ENCODE measurements around the gene NECTIN2. TPM values are rescaled to one million over a fixed set of nuclear protein-coding genes. Genes with fewer than 3 reads are reported as not detected.
A peak's percentile ranks its signal among the peaks of the same experiment; 100 is the strongest.

The NECTIN2 gene
- total RNA-seq, 4 donors from 2014 or later = 27.6 to 47.8 (median 41.6) TPM

DNA sequence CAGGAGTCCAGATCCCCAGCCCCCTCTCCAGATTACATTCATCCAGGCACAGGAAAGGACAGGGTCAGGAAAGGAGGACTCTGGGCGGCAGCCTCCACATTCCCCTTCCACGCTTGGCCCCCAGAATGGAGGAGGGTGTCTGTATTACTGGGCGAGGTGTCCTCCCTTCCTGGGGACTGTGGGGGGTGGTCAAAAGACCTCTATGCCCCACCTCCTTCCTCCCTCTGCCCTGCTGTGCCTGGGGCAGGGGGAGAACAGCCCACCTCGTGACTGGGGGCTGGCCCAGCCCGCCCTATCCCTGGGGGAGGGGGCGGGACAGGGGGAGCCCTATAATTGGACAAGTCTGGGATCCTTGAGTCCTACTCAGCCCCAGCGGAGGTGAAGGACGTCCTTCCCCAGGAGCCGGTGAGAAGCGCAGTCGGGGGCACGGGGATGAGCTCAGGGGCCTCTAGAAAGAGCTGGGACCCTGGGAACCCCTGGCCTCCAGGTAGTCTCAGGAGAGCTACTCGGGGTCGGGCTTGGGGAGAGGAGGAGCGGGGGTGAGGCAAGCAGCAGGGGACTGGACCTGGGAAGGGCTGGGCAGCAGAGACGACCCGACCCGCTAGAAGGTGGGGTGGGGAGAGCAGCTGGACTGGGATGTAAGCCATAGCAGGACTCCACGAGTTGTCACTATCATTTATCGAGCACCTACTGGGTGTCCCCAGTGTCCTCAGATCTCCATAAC lies 59.5 kb downstream of the NECTIN2 start, which contains the start of gene APOE:
Gene APOE (plus strand): TSS at position 360 of the 724 bp plus-strand sequence. CDS start 829 bp downstream, outside the sequence.
- Histone ChIP-seq H3K9me3 (no peaks in the 10 kb centered on the region), H3K27me3 (peaks cover 52% of the 10 kb centered on the region), H3K4me3 (peak within 1 kb of the TSS in 1 of 2 donors; percentile 8), H3K36me3 (peaks cover 0 to 29% of the 10 kb centered on the region in 2 donors), H3K27ac (no peak within 1 kb of the TSS), H3K4me1 (peaks cover 0 to 31% (median 4%) of the 10 kb centered on the region in 3 donors)
- 0 to 1% methylated on average over 3 to 13 of the region's 20 CpGs for WGBS, 2 donors (ENCODE audit: low coverage in 1 of 2)
- ATAC-seq = no peak
- TF ChIP-seq POLR2AphosphoS5 (IDR thresholded peaks at IDR 0.05) (no peak), EP300 (IDR thresholded peaks at IDR 0.05) (no peak), POLR2A (IDR thresholded peaks at IDR 0.05) (no peak)
- TF ChIP-seq, protein P1, sequence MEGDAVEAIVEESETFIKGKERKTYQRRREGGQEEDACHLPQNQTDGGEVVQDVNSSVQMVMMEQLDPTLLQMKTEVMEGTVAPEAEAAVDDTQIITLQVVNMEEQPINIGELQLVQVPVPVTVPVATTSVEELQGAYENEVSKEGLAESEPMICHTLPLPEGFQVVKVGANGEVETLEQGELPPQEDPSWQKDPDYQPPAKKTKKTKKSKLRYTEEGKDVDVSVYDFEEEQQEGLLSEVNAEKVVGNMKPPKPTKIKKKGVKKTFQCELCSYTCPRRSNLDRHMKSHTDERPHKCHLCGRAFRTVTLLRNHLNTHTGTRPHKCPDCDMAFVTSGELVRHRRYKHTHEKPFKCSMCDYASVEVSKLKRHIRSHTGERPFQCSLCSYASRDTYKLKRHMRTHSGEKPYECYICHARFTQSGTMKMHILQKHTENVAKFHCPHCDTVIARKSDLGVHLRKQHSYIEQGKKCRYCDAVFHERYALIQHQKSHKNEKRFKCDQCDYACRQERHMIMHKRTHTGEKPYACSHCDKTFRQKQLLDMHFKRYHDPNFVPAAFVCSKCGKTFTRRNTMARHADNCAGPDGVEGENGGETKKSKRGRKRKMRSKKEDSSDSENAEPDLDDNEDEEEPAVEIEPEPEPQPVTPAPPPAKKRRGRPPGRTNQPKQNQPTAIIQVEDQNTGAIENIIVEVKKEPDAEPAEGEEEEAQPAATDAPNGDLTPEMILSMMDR (IDR thresholded peaks at IDR 0.05) = no peak

DNA sequence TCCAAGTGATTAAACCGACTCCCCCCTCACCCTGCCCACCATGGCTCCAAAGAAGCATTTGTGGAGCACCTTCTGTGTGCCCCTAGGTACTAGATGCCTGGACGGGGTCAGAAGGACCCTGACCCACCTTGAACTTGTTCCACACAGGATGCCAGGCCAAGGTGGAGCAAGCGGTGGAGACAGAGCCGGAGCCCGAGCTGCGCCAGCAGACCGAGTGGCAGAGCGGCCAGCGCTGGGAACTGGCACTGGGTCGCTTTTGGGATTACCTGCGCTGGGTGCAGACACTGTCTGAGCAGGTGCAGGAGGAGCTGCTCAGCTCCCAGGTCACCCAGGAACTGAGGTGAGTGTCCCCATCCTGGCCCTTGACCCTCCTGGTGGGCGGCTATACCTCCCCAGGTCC lies 61.5 kb downstream of the NECTIN2 start:
- H3K9me3 ChIP-seq = no peaks in the 10 kb centered on the region
- peaks cover 0 to 42% (median 4%) of the 10 kb centered on the region in 3 donors for H3K4me1 ChIP-seq
- 94 to 95% methylated on average over 6 to 8 of the region's 12 CpGs for WGBS, 2 donors (ENCODE audit: low coverage in 1 of 2)
- no peak for ATAC-seq
- TF ChIP-seq EP300 (IDR thresholded peaks at IDR 0.05) (no peak), POLR2A (IDR thresholded peaks at IDR 0.05) (no peak), POLR2AphosphoS5 (IDR thresholded peaks at IDR 0.05) (no peak)
- TF ChIP-seq, protein P1 (IDR thresholded peaks at IDR 0.05) = no peak
- peaks cover 0 to 9% of the 10 kb centered on the region in 2 donors for H3K36me3 ChIP-seq
- H3K27ac ChIP-seq = no peak overlapping the region
- H3K27me3 ChIP-seq = peaks cover 72% of the 10 kb centered on the region
- H3K4me3 ChIP-seq = no peak overlapping the region

DNA sequence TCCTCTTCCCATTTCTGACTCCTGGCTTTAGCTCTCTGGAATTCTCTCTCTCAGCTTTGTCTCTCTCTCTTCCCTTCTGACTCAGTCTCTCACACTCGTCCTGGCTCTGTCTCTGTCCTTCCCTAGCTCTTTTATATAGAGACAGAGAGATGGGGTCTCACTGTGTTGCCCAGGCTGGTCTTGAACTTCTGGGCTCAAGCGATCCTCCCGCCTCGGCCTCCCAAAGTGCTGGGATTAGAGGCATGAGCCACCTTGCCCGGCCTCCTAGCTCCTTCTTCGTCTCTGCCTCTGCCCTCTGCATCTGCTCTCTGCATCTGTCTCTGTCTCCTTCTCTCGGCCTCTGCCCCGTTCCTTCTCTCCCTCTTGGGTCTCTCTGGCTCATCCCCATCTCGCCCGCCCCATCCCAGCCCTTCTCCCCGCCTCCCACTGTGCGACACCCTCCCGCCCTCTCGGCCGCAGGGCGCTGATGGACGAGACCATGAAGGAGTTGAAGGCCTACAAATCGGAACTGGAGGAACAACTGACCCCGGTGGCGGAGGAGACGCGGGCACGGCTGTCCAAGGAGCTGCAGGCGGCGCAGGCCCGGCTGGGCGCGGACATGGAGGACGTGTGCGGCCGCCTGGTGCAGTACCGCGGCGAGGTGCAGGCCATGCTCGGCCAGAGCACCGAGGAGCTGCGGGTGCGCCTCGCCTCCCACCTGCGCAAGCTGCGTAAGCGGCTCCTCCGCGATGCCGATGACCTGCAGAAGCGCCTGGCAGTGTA lies 62.2 kb downstream of the NECTIN2 start:
- Histone ChIP-seq H3K4me1 (peaks cover 0 to 40% (median 4%) of the 10 kb centered on the region in 3 donors), H3K27ac (no peak overlapping the region), H3K9me3 (no peaks in the 10 kb centered on the region), H3K36me3 (peaks cover 0 to 3% of the 10 kb centered on the region in 2 donors), H3K27me3 (peaks cover 78% of the 10 kb centered on the region), H3K4me3 (no peak overlapping the region)
- ATAC-seq = no peak
- TF ChIP-seq POLR2AphosphoS5 (IDR thresholded peaks at IDR 0.05) (no peak), POLR2A (IDR thresholded peaks at IDR 0.05) (no peak), EP300 (IDR thresholded peaks at IDR 0.05) (no peak)
- TF ChIP-seq, protein P1 (IDR thresholded peaks at IDR 0.05) = no peak
- WGBS, 2 donors (ENCODE audit: low coverage in 1 of 2) = 87 to 93% methylated on average over 3 to 6 of the region's 46 CpGs

DNA sequence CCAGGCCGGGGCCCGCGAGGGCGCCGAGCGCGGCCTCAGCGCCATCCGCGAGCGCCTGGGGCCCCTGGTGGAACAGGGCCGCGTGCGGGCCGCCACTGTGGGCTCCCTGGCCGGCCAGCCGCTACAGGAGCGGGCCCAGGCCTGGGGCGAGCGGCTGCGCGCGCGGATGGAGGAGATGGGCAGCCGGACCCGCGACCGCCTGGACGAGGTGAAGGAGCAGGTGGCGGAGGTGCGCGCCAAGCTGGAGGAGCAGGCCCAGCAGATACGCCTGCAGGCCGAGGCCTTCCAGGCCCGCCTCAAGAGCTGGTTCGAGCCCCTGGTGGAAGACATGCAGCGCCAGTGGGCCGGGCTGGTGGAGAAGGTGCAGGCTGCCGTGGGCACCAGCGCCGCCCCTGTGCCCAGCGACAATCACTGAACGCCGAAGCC lies 62.8 kb downstream of the NECTIN2 start:
- TF ChIP-seq EP300 (IDR thresholded peaks at IDR 0.05) (no peak), POLR2AphosphoS5 (IDR thresholded peaks at IDR 0.05) (no peak), POLR2A (IDR thresholded peaks at IDR 0.05) (no peak)
- TF ChIP-seq, protein P1 (IDR thresholded peaks at IDR 0.05) = no peak
- Histone ChIP-seq H3K4me3 (no peak overlapping the region), H3K27ac (no peak overlapping the region), H3K9me3 (no peaks in the 10 kb centered on the region), H3K4me1 (peaks cover 0 to 35% (median 4%) of the 10 kb centered on the region in 3 donors), H3K27me3 (peaks cover 80% of the 10 kb centered on the region), H3K36me3 (no peaks in the 10 kb centered on the region)
- ATAC-seq = no peak
- WGBS, 2 donors (ENCODE audit: low coverage in 1 of 2) = 87 to 100% methylated on average over 4 of the region's 44 CpGs
